ENCODE measurements around the gene CBLL2. TPM values are rescaled to one million over a fixed set of nuclear protein-coding genes. Genes with fewer than 3 reads are reported as not detected.

Gene CBLL2
- total RNA-seq, 1 donor from 2014 or later, result not detected

GRCh38 chrX:22310779-22311178 is 38.1 kb downstream of the CBLL2 start:
- no peak overlapping the region for H3K4me3 ChIP-seq
- Mint-ChIP-seq H3K27me3 (ENCODE audit: insufficient read depth, low read depth) (no peaks in the 10 kb centered on the region), H3K27ac (no peak overlapping the region), H3K4me3 (no peak overlapping the region), H3K4me1 (peaks cover 2% of the 10 kb centered on the region), H3K36me3 (no peaks in the 10 kb centered on the region), H3K9me3 (peaks cover 3% of the 10 kb centered on the region)
- DNase-seq (ENCODE audit: low spot score), result no peak
- H3K9me3 ChIP-seq (ENCODE audit: low read depth), result peaks cover 4% of the 10 kb centered on the region
- no peaks in the 10 kb centered on the region for H3K27me3 ChIP-seq
- H3K4me1 ChIP-seq, result no peaks in the 10 kb centered on the region
- no peak overlapping the region for H2AFZ ChIP-seq (replicated peaks)
- no peaks in the 10 kb centered on the region for H4K20me1 ChIP-seq (ENCODE audit: low read depth)
- no peak overlapping the region for H3K9ac ChIP-seq
- H3K36me3 ChIP-seq, result no peaks in the 10 kb centered on the region
- no peak overlapping the region for H3K27ac ChIP-seq
- no peaks in the 10 kb centered on the region for H3F3A ChIP-seq (ENCODE audit: low read depth)
- no peak overlapping the region for H3K4me2 ChIP-seq
- no peaks in the 10 kb centered on the region for H3K79me2 ChIP-seq (ENCODE audit: low read depth)
- no peak for TF ChIP-seq CTCF (IDR thresholded peaks at IDR 0.05)

- H3K4me3 ChIP-seq, result no peak overlapping the region
- DNase-seq (ENCODE audit: low spot score), result no peak
- Mint-ChIP-seq H3K4me1 (peaks cover 2% of the 10 kb centered on the region), H3K9me3 (peaks cover 3% of the 10 kb centered on the region), H3K27me3 (ENCODE audit: insufficient read depth, low read depth) (no peaks in the 10 kb centered on the region), H3K4me3 (no peak overlapping the region), H3K36me3 (no peaks in the 10 kb centered on the region), H3K27ac (no peak overlapping the region)
- H3K4me2 ChIP-seq, result no peak overlapping the region
- H3K4me1 ChIP-seq, result no peaks in the 10 kb centered on the region
- H3K9me3 ChIP-seq (ENCODE audit: low read depth), result peaks cover 4% of the 10 kb centered on the region
- no peaks in the 10 kb centered on the region for H3K79me2 ChIP-seq (ENCODE audit: low read depth)
- H3K36me3 ChIP-seq, result no peaks in the 10 kb centered on the region
- TF ChIP-seq CTCF (IDR thresholded peaks at IDR 0.05) (no peak), EZH2 (IDR thresholded peaks at IDR 0.05) (no peak), EZH2phosphoT487 (IDR thresholded peaks at IDR 0.05) (no peak)
- no peaks in the 10 kb centered on the region for H3F3A ChIP-seq (ENCODE audit: low read depth)
- H2AFZ ChIP-seq (replicated peaks), result no peak overlapping the region
- no peak overlapping the region for H3K27ac ChIP-seq
- H3K9ac ChIP-seq, result no peak overlapping the region
- no peaks in the 10 kb centered on the region for H4K20me1 ChIP-seq (ENCODE audit: low read depth)
- H3K27me3 ChIP-seq, result no peaks in the 10 kb centered on the region
These were observed 41.1 kb downstream of the CBLL2 start for GRCh38 chrX:22313766-22314165.

- Histone ChIP-seq H4K20me1 (ENCODE audit: low read depth) (no peaks in the 10 kb centered on the region), H2AFZ (replicated peaks) (no peak overlapping the region), H3F3A (ENCODE audit: low read depth) (peaks cover 2% of the 10 kb centered on the region), H3K4me1 (peaks cover 1% of the 10 kb centered on the region), H3K4me3 (no peak overlapping the region), H3K9ac (no peak overlapping the region), H3K9me3 (ENCODE audit: low read depth) (peaks cover 4% of the 10 kb centered on the region), H3K27ac (no peak overlapping the region), H3K36me3 (no peaks in the 10 kb centered on the region), H3K4me2 (no peak overlapping the region), H3K27me3 (no peaks in the 10 kb centered on the region), H3K79me2 (ENCODE audit: low read depth) (no peaks in the 10 kb centered on the region)
- H3K27ac Mint-ChIP-seq, result no peak overlapping the region
- H3K9me3 Mint-ChIP-seq, result peaks cover 3% of the 10 kb centered on the region
- peaks cover 2% of the 10 kb centered on the region for H3K4me1 Mint-ChIP-seq
- no peak overlapping the region for H3K4me3 Mint-ChIP-seq
- no peaks in the 10 kb centered on the region for H3K27me3 Mint-ChIP-seq (ENCODE audit: insufficient read depth, low read depth)
- TF ChIP-seq EZH2 (IDR thresholded peaks at IDR 0.05), result no peak
- no peak for TF ChIP-seq CTCF (IDR thresholded peaks at IDR 0.05)
- no peak for TF ChIP-seq EZH2phosphoT487 (IDR thresholded peaks at IDR 0.05)
- H3K36me3 Mint-ChIP-seq, result no peaks in the 10 kb centered on the region
- DNase-seq (ENCODE audit: low spot score), result no peak
These were observed 41.5 kb downstream of the CBLL2 start for GRCh38 chrX:22314211-22314610.

- TF ChIP-seq CTCF (IDR thresholded peaks at IDR 0.05) (no peak), EZH2 (IDR thresholded peaks at IDR 0.05) (no peak), EZH2phosphoT487 (IDR thresholded peaks at IDR 0.05) (no peak)
- Histone ChIP-seq H3K4me2 (no peak overlapping the region), H3K36me3 (no peaks in the 10 kb centered on the region), H4K20me1 (ENCODE audit: low read depth) (no peaks in the 10 kb centered on the region), H3K9ac (no peak overlapping the region), H3K4me3 (no peak overlapping the region), H3K79me2 (ENCODE audit: low read depth) (no peaks in the 10 kb centered on the region), H3K27me3 (no peaks in the 10 kb centered on the region), H3K9me3 (ENCODE audit: low read depth) (peaks cover 4% of the 10 kb centered on the region), H2AFZ (replicated peaks) (no peak overlapping the region), H3K27ac (no peak overlapping the region), H3K4me1 (peaks cover 6% of the 10 kb centered on the region), H3F3A (ENCODE audit: low read depth) (peaks cover 7% of the 10 kb centered on the region)
- Mint-ChIP-seq H3K4me1 (peaks cover 2% of the 10 kb centered on the region), H3K36me3 (no peaks in the 10 kb centered on the region), H3K4me3 (no peak overlapping the region), H3K9me3 (peaks cover 3% of the 10 kb centered on the region), H3K27me3 (ENCODE audit: insufficient read depth, low read depth) (no peaks in the 10 kb centered on the region), H3K27ac (no peak overlapping the region)
- peak; percentile 8 for DNase-seq (ENCODE audit: low spot score)
These were observed 42.0 kb downstream of the CBLL2 start for GRCh38 chrX:22314692-22315091.
